Measurements from ENCODE around the gene MRI1.

GRCh38 chr19:13814550-13814949 lies 50.2 kb downstream of the MRI1 start:
- TF ChIP-seq, protein P1, sequence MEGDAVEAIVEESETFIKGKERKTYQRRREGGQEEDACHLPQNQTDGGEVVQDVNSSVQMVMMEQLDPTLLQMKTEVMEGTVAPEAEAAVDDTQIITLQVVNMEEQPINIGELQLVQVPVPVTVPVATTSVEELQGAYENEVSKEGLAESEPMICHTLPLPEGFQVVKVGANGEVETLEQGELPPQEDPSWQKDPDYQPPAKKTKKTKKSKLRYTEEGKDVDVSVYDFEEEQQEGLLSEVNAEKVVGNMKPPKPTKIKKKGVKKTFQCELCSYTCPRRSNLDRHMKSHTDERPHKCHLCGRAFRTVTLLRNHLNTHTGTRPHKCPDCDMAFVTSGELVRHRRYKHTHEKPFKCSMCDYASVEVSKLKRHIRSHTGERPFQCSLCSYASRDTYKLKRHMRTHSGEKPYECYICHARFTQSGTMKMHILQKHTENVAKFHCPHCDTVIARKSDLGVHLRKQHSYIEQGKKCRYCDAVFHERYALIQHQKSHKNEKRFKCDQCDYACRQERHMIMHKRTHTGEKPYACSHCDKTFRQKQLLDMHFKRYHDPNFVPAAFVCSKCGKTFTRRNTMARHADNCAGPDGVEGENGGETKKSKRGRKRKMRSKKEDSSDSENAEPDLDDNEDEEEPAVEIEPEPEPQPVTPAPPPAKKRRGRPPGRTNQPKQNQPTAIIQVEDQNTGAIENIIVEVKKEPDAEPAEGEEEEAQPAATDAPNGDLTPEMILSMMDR (optimal IDR thresholded peaks at IDR 0.05 in 1 of 3, IDR thresholded peaks at IDR 0.05 in 1 of 3, conservative IDR thresholded peaks at IDR 0.05 in 1 of 3; ENCODE audit: extremely low read depth in 1 of 3, insufficient read depth in 2 of 3, low read length in 3 of 3), result no peak
- TF ChIP-seq EZH2 (IDR thresholded peaks at IDR 0.05; ENCODE audit: low read length), result no peak

All from keratinocyte (primary cell).